AG04450 (cell line): ENCODE results near the gene MIEF1. TPM values are rescaled to one million over a fixed set of nuclear protein-coding genes. Genes with fewer than 3 reads are reported as not detected.

Experiments
- CTCF ChIA-PET: fragments of 300-600, 350-600 bp; formaldehyde crosslinking; extraction: SDS; loops from one replicate; lab custom pipeline; 2022; ENCODE audit warnings: antibody characterized with exemption, inconsistent platforms; lab: Charles Lee
- POLR2A ChIA-PET: fragments of 350-600 bp; formaldehyde crosslinking; extraction: SDS; loops from one replicate; lab custom pipeline; 2021; ENCODE audit warnings: antibody characterized with exemption, inconsistent platforms; lab: Yijun Ruan, JAX
- DNase-seq: peaks from one replicate; pipeline ENCODE4 v3.0.0-alpha.2; 2011; ENCODE audit warnings: low read depth, low spot score
- H3K27ac ChIP-seq: one replicate; pipeline ENCODE4 v1.5.1; 2012; ENCODE audit warnings: low read depth, low read length, control low read depth
- H3K27me3 ChIP-seq: one replicate; pipeline ENCODE4 v1.6.0; 2012; ENCODE audit warnings: low read length; ENCODE audit not compliant: control insufficient read depth, insufficient read depth
- H3K4me3 ChIP-seq: 2 replicates; pipeline ENCODE4 v1.5.1; 2011; ENCODE audit warnings: mild to moderate bottlenecking, low read depth, low read length, control low read depth
- H3K9me3 ChIP-seq: 2 replicates; pipeline ENCODE4 v1.5.1; 2012; ENCODE audit warnings: low read length; ENCODE audit not compliant: control insufficient read depth, insufficient read depth
- polyA plus RNA-seq: library from polyadenylated mRNA; depleted of rRNA; stranded (reverse); fragments of >200 nt; gene quantifications from 2 replicates; pipeline ENCODE4 v1.2.3, GENCODE V29; 2011
- TF ChIP-seq, protein P1 (sequence below): IDR thresholded peaks from 2 replicates; pipeline ENCODE4 v1.5.1; 2011; ENCODE audit warnings: low read depth, low read length, control low read depth, inconsistent platforms

MIEF1 gene
- polyA plus RNA-seq, 1 experiment, result 18.9 TPM

DNA sequence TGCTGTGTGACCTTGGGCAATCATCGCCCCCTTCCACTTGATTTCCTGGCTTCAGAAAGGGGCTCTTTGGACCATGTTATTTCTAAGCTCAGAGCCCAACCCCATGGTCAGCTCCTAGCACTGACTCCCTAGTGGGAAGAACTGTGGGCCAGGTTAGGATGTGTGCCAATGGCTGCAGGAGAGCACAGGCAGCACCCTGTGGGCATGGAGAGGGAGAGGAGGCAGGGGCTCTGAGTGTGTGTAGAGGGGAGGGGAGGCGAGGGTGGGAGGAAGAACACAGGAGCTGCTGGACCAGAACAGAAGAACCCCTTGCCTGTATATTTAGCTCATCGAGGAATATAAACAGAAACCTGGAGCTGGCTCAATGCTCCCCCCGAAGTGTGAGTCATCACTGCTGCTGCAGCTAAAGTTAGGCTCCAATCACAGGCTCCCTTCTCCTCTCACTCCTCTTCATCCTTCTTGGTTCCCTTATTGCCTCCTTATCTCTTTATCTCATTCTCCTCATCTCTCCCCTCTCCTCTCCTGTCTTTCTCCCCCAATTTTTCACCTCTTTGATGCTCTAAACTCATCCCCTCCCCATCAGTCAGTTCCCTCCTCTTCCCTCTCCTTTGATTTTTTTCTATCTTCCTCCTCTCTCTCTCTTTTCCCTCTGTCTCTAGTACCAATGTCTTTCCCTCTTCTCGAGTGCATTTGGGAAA lies 44.9 kb downstream of the MIEF1 start:
- Histone ChIP-seq H3K4me3 (no peak overlapping the region), H3K9me3 (no peaks in the 10 kb centered on the region), H3K27ac (no peak overlapping the region), H3K27me3 (peaks cover 15% of the 10 kb centered on the region)
- ChIA-PET CTCF (interaction anchor here (1.4 to 4.0 kb wide), 2 partner anchors 13 to 477 kb away, joined by 4 to 19 read pairs; no protein-coding TSS in a partner anchor), POLR2A (interaction anchor here (0.6 kb wide), 1 partner anchor 209 kb away, joined by 3 read pairs; no protein-coding TSS in a partner anchor)
- TF ChIP-seq, protein P1, sequence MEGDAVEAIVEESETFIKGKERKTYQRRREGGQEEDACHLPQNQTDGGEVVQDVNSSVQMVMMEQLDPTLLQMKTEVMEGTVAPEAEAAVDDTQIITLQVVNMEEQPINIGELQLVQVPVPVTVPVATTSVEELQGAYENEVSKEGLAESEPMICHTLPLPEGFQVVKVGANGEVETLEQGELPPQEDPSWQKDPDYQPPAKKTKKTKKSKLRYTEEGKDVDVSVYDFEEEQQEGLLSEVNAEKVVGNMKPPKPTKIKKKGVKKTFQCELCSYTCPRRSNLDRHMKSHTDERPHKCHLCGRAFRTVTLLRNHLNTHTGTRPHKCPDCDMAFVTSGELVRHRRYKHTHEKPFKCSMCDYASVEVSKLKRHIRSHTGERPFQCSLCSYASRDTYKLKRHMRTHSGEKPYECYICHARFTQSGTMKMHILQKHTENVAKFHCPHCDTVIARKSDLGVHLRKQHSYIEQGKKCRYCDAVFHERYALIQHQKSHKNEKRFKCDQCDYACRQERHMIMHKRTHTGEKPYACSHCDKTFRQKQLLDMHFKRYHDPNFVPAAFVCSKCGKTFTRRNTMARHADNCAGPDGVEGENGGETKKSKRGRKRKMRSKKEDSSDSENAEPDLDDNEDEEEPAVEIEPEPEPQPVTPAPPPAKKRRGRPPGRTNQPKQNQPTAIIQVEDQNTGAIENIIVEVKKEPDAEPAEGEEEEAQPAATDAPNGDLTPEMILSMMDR, result no peak
- DNase-seq, result no peak

- no peaks in the 10 kb centered on the region for H3K9me3 ChIP-seq
- no peak for DNase-seq
- peaks cover 16% of the 10 kb centered on the region for H3K27me3 ChIP-seq
- ChIA-PET CTCF (interaction anchor here (4.0 kb wide), 1 partner anchor 477 kb away, joined by 19 read pairs; no protein-coding TSS in a partner anchor), POLR2A (interaction anchor here (0.6 kb wide), 1 partner anchor 209 kb away, joined by 3 read pairs; no protein-coding TSS in a partner anchor)
- no peak overlapping the region for H3K27ac ChIP-seq
- no peak overlapping the region for H3K4me3 ChIP-seq
- TF ChIP-seq, protein P1, result no peak
Measured at GRCh38 chr22:39547587-39547947, 45.5 kb downstream of the MIEF1 start.

GRCh38 chr22:39553429-39553828 lies 51.3 kb downstream of the MIEF1 start:
- Histone ChIP-seq H3K4me3 (no peak overlapping the region), H3K27me3 (peaks cover 55% of the 10 kb centered on the region), H3K9me3 (no peaks in the 10 kb centered on the region), H3K27ac (no peak overlapping the region)
- TF ChIP-seq, protein P1, result no peak
- POLR2A ChIA-PET, result no interaction called here
- CTCF ChIA-PET, result interaction anchor here (1.2 kb wide), 1 partner anchor 18 kb away, joined by 3 read pairs; no protein-coding TSS in a partner anchor
- no peak for DNase-seq

- no peaks in the 10 kb centered on the region; the same call in 1 of the 2 replicates for H3K9me3 ChIP-seq
- POLR2A ChIA-PET, result interaction anchor here (0.7 kb wide), 1 partner anchor 792 kb away, joined by 5 read pairs; no protein-coding TSS in a partner anchor
- H3K4me3 ChIP-seq, result no peak overlapping the region
- peak overlapping the region; percentile 21 for H3K27ac ChIP-seq
- peaks cover 63% of the 10 kb centered on the region for H3K27me3 ChIP-seq
- CTCF ChIA-PET, result interaction anchor here (0.5 to 1.6 kb wide), 3 partner anchors 19 to 566 kb away, joined by 3 to 14 read pairs (median 3); no protein-coding TSS in a partner anchor
- no peak for DNase-seq
- TF ChIP-seq, protein P1, result no peak
Measured at GRCh38 chr22:39554151-39554550, 52.1 kb downstream of the MIEF1 start.
